ENCODE results near the gene RILPL2.

DNA sequence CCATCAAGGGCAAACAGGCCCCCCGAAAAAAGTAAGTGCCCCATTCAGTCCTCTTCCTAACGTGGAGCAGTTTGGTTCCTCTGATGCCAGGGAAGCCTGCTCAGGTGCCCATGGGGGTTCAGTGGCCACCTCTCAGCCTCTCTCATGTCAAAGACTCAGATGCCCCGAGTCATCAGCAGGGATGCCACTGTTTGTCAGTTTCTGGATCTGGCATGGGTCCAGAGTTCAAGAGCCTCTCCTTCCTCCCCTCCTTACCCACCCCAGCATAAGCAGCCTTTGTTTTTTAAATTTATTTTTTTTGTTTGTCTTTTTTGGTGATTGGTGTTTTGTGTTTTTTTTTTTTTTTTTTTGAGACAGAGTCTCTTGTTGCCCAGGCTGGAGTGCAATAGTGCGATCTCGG is 41.2 kb downstream of the RILPL2 start:
- TF ChIP-seq, protein P1, sequence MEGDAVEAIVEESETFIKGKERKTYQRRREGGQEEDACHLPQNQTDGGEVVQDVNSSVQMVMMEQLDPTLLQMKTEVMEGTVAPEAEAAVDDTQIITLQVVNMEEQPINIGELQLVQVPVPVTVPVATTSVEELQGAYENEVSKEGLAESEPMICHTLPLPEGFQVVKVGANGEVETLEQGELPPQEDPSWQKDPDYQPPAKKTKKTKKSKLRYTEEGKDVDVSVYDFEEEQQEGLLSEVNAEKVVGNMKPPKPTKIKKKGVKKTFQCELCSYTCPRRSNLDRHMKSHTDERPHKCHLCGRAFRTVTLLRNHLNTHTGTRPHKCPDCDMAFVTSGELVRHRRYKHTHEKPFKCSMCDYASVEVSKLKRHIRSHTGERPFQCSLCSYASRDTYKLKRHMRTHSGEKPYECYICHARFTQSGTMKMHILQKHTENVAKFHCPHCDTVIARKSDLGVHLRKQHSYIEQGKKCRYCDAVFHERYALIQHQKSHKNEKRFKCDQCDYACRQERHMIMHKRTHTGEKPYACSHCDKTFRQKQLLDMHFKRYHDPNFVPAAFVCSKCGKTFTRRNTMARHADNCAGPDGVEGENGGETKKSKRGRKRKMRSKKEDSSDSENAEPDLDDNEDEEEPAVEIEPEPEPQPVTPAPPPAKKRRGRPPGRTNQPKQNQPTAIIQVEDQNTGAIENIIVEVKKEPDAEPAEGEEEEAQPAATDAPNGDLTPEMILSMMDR (IDR thresholded peaks at IDR 0.05): no peak
- TF ChIP-seq POLR2AphosphoS5 (IDR thresholded peaks at IDR 0.05; ENCODE audit: insufficient read depth in 1 of 2, low read depth in 1 of 2): no peak

All from vagina (tissue), 2 donors.